ENCODE measurements around the gene INSM1.

Gene INSM1

DNA sequence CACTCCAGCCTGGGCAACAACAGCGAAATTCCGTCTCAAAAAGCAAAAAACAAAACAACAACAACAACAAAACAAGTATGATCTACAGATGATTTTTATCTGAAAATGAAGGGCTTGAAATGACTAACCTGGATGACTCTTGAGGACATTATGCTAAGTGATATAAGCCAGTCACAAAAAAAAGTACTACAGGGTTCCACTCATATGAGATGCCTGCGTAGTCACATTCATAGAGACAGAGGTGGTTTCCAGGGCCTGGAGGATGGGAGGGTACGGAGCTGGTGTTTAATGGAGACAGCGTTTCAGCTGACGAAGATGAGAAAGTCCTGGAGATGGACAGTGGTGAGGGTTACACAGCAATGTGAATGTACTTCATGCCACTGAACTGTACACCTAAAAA, 8.3 kb upstream of the INSM1 start:
- no peaks in the 10 kb centered on the region for H3K36me3 ChIP-seq (ENCODE audit: control insufficient read depth in 4 of 4, insufficient read depth in 4 of 4, low read length in 3 of 4)
- H3K4me1 ChIP-seq (ENCODE audit: control extremely low read depth in 1 of 4, control insufficient read depth in 4 of 4, insufficient read depth in 4 of 4, low read length in 3 of 4): peaks cover 0 to 20% (median 8%) of the 10 kb centered on the region in 4 experiments
- peaks cover 9 to 52% (median 32%) of the 10 kb centered on the region in 5 experiments for H3K27me3 ChIP-seq (replicated peaks in 2 of 5; ENCODE audit: control insufficient read depth in 4 of 5, insufficient read depth in 5 of 5, low read length in 4 of 5)
- WGBS (ENCODE audit: insufficient coverage): 97% methylated on average over 4 of the region's 6 CpGs
- no peak overlapping the region for H3K27ac ChIP-seq (ENCODE audit: insufficient read depth in 1 of 2, low read depth in 1 of 2, low read length in 2 of 2, poor library complexity in 1 of 2, severe bottlenecking in 2 of 2)
- H3K9me3 ChIP-seq (ENCODE audit: control extremely low read depth in 1 of 5, control insufficient read depth in 4 of 5, insufficient read depth in 2 of 5, low read depth in 1 of 5, low read length in 4 of 5): peaks cover 0 to 3% (median 0%) of the 10 kb centered on the region in 5 experiments
- DNase-seq: no peak
- no peak overlapping the region for H3K4me3 ChIP-seq (ENCODE audit: control insufficient read depth in 1 of 7, extremely low read depth in 1 of 7, insufficient read depth in 4 of 7, low read depth in 2 of 7, low read length in 6 of 7)
- CTCF ChIA-PET: interaction anchor here (1.0 to 1.1 kb wide), 3 partner anchors 12 to 235 kb away, joined by 3 to 4 read pairs (median 3); no protein-coding TSS in a partner anchor
- POLR2A ChIA-PET: no interaction called here

DNA sequence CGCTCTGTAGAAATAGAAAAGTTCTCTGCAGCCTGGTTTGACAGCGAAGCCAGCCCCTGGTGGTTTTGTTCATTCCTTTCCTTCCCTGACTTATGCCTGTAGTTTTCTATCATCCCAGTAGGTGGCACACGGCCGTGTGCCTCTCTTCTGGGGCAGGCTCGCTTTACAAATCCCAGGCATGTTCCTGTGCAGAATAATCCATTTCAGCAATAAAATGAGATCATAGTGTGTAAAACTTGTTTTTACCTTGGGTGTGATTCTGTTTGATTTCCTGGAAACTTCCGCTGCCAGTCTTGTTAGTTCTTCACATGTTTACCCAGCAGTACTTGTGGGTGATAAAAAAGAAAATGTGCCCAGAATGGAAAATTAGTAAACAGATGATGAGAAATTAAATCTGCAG, 7.4 kb upstream of the INSM1 start:
- H3K27ac ChIP-seq (ENCODE audit: insufficient read depth in 1 of 2, low read depth in 1 of 2, low read length in 2 of 2, poor library complexity in 1 of 2, severe bottlenecking in 2 of 2): no peak overlapping the region
- no peak overlapping the region for H3K4me3 ChIP-seq (ENCODE audit: control insufficient read depth in 1 of 7, extremely low read depth in 1 of 7, insufficient read depth in 4 of 7, low read depth in 2 of 7, low read length in 6 of 7)
- DNase-seq: peak; percentile 60 to 81 (median 76)
- ChIA-PET POLR2A (no interaction called here), CTCF (interaction anchor here (1.1 kb wide), 3 partner anchors 11 to 96 kb away, joined by 3 to 4 read pairs (median 3); no protein-coding TSS in a partner anchor)
- peaks cover 0 to 22% (median 12%) of the 10 kb centered on the region in 4 experiments for H3K4me1 ChIP-seq (ENCODE audit: control extremely low read depth in 1 of 4, control insufficient read depth in 4 of 4, insufficient read depth in 4 of 4, low read length in 3 of 4)
- peaks cover 0 to 3% (median 0%) of the 10 kb centered on the region in 5 experiments for H3K9me3 ChIP-seq (ENCODE audit: control extremely low read depth in 1 of 5, control insufficient read depth in 4 of 5, insufficient read depth in 2 of 5, low read depth in 1 of 5, low read length in 4 of 5)
- peaks cover 9 to 60% (median 41%) of the 10 kb centered on the region in 5 experiments for H3K27me3 ChIP-seq (replicated peaks in 2 of 5; ENCODE audit: control insufficient read depth in 4 of 5, insufficient read depth in 5 of 5, low read length in 4 of 5)
- 0% methylated on average over 3 of the region's 6 CpGs for WGBS (ENCODE audit: insufficient coverage)
- no peaks in the 10 kb centered on the region for H3K36me3 ChIP-seq (ENCODE audit: control insufficient read depth in 4 of 4, insufficient read depth in 4 of 4, low read length in 3 of 4)

DNA sequence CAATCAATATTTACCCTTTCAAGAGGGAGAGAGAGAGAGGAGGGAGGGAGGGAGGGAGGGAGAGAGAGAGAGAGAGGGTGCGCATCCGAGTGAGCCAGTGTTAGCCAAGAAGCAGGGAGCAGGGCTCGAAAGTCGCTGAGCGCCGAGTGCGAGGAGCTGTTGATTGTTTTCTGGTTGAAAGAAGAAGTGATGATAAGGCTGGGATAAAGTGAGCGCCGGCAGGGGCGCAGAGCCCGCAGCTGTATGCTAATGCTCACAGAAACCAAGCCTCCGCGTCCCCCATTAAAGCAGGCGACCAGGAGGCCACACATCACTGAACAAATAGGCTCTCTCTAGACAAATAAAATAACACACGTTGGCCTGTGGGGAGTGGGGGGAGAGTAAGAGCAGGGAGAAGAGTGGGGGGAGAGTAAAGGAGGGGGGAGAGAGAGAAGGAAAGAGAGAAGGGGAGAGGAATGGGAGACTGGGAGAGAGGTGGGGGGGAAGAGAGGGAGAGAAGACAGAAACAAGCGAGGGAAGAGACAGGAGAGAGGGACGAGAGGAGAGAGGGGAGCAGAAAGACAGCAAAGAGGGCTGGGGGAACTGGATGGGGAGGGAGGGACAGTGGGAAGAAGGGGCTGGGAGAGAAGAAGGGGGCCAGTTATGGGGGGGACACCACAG, 5.0 kb upstream of the INSM1 start:
- no peaks in the 10 kb centered on the region for H3K36me3 ChIP-seq (ENCODE audit: control insufficient read depth in 4 of 4, insufficient read depth in 4 of 4, low read length in 3 of 4)
- H3K4me3 ChIP-seq (ENCODE audit: control insufficient read depth in 1 of 7, extremely low read depth in 1 of 7, insufficient read depth in 4 of 7, low read depth in 2 of 7, low read length in 6 of 7): no peak overlapping the region
- no peaks in the 10 kb centered on the region for H3K9me3 ChIP-seq (ENCODE audit: control extremely low read depth in 1 of 5, control insufficient read depth in 4 of 5, insufficient read depth in 2 of 5, low read depth in 1 of 5, low read length in 4 of 5)
- peaks cover 0 to 34% (median 23%) of the 10 kb centered on the region in 4 experiments for H3K4me1 ChIP-seq (ENCODE audit: control extremely low read depth in 1 of 4, control insufficient read depth in 4 of 4, insufficient read depth in 4 of 4, low read length in 3 of 4)
- POLR2A ChIA-PET: interaction anchor here (1.0 kb wide), 1 partner anchor 9 kb away, joined by 5 read pairs; no protein-coding TSS in a partner anchor
- DNase-seq: peak; percentile 43 to 67 (median 65)
- 7% methylated on average over 9 of the region's 17 CpGs for WGBS (ENCODE audit: insufficient coverage)
- H3K27ac ChIP-seq (ENCODE audit: insufficient read depth in 1 of 2, low read depth in 1 of 2, low read length in 2 of 2, poor library complexity in 1 of 2, severe bottlenecking in 2 of 2): no peak overlapping the region
- H3K27me3 ChIP-seq (replicated peaks in 2 of 5; ENCODE audit: control insufficient read depth in 4 of 5, insufficient read depth in 5 of 5, low read length in 4 of 5): peaks cover 14 to 83% (median 45%) of the 10 kb centered on the region in 5 experiments
- CTCF ChIA-PET: no interaction called here

DNA sequence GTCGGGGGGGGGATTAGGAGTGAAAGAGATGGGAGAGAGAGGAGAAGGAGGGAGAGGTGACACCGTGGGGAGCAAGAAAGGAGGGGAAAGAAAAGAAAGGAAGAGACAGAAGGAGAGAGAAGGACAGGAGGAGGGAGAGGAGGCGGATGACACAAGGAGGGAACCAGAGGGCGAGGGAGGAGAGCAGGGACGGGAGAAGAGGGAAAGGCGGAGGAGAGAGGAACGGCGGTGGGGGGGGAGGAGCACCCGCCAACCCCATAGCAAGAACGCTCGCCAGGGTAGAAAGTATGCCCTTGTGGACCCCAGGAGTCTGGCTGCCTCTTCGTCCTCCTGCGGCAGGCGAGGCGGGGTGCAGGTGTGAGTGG, 4.5 kb upstream of the INSM1 start:
- no peak for DNase-seq
- Histone ChIP-seq H3K36me3 (ENCODE audit: control insufficient read depth in 4 of 4, insufficient read depth in 4 of 4, low read length in 3 of 4) (no peaks in the 10 kb centered on the region), H3K9me3 (ENCODE audit: control extremely low read depth in 1 of 5, control insufficient read depth in 4 of 5, insufficient read depth in 2 of 5, low read depth in 1 of 5, low read length in 4 of 5) (no peaks in the 10 kb centered on the region), H3K27ac (ENCODE audit: insufficient read depth in 1 of 2, low read depth in 1 of 2, low read length in 2 of 2, poor library complexity in 1 of 2, severe bottlenecking in 2 of 2) (no peak overlapping the region), H3K4me1 (ENCODE audit: control extremely low read depth in 1 of 4, control insufficient read depth in 4 of 4, insufficient read depth in 4 of 4, low read length in 3 of 4) (peaks cover 0 to 39% (median 26%) of the 10 kb centered on the region in 4 experiments), H3K4me3 (ENCODE audit: control insufficient read depth in 1 of 7, extremely low read depth in 1 of 7, insufficient read depth in 4 of 7, low read depth in 2 of 7, low read length in 6 of 7) (peak overlapping the region in 1 of 7 experiments; percentile 4), H3K27me3 (replicated peaks in 2 of 5; ENCODE audit: control insufficient read depth in 4 of 5, insufficient read depth in 5 of 5, low read length in 4 of 5) (peaks cover 14 to 86% (median 44%) of the 10 kb centered on the region in 5 experiments)
- ChIA-PET CTCF (no interaction called here), POLR2A (interaction anchor here (1.0 kb wide), 1 partner anchor 8 kb away, joined by 5 read pairs; no protein-coding TSS in a partner anchor)
- 13% methylated on average over 5 of the region's 15 CpGs for WGBS (ENCODE audit: insufficient coverage)

DNA sequence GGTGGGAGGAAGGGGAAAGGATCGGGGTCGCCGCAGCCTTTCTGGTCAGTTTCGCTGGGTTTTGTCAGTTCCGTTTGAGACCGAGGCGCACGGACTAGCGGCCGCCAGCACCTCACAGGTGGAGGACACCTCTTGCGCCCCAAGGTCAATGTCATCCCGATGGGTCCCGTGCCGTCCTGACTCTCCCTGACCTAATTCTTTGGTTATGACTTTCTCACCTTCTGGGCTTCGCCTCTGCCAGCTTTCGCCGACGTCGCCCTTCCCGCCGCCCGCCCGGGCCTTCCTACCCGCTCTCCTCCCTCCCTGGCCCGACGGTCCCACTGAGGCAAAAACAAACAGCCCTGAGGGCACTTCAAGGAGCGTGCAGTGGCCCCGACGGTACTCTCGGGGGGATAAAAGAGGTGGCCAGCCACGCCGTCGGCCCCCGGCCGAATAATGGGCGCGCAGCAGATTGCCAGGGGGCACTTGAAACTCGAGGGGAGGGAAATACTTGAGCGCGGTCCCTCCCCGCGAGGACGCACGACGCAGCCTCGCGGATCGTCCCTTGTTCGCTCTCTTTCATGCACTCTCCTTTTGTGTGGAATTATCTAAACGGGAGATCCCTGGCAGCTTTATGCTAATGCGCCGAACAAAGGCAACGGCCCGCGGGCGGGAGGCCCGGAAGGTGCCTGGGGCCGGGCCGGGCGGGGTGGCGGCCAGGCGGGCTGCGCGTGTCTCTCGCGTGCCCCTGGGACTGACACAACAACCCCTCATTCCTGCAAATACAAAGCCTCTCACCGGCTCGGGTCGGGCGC, 3.9 kb upstream of the INSM1 start:
- H3K4me1 ChIP-seq (ENCODE audit: control extremely low read depth in 1 of 4, control insufficient read depth in 4 of 4, insufficient read depth in 4 of 4, low read length in 3 of 4): peaks cover 0 to 43% (median 30%) of the 10 kb centered on the region in 4 experiments
- H3K27ac ChIP-seq (ENCODE audit: insufficient read depth in 1 of 2, low read depth in 1 of 2, low read length in 2 of 2, poor library complexity in 1 of 2, severe bottlenecking in 2 of 2): no peak overlapping the region
- peak overlapping the region in 2 of 7 experiments; percentile 7 to 40 for H3K4me3 ChIP-seq (ENCODE audit: control insufficient read depth in 1 of 7, extremely low read depth in 1 of 7, insufficient read depth in 4 of 7, low read depth in 2 of 7, low read length in 6 of 7)
- DNase-seq: peak in 1 of 3 donors; percentile 24
- H3K36me3 ChIP-seq (ENCODE audit: control insufficient read depth in 4 of 4, insufficient read depth in 4 of 4, low read length in 3 of 4): no peaks in the 10 kb centered on the region
- WGBS (ENCODE audit: insufficient coverage): 6% methylated on average over 49 of the region's 70 CpGs
- H3K9me3 ChIP-seq (ENCODE audit: control extremely low read depth in 1 of 5, control insufficient read depth in 4 of 5, insufficient read depth in 2 of 5, low read depth in 1 of 5, low read length in 4 of 5): no peaks in the 10 kb centered on the region
- ChIA-PET CTCF (no interaction called here), POLR2A (no interaction called here)
- peaks cover 14 to 90% (median 43%) of the 10 kb centered on the region in 5 experiments for H3K27me3 ChIP-seq (replicated peaks in 2 of 5; ENCODE audit: control insufficient read depth in 4 of 5, insufficient read depth in 5 of 5, low read length in 4 of 5)

DNA sequence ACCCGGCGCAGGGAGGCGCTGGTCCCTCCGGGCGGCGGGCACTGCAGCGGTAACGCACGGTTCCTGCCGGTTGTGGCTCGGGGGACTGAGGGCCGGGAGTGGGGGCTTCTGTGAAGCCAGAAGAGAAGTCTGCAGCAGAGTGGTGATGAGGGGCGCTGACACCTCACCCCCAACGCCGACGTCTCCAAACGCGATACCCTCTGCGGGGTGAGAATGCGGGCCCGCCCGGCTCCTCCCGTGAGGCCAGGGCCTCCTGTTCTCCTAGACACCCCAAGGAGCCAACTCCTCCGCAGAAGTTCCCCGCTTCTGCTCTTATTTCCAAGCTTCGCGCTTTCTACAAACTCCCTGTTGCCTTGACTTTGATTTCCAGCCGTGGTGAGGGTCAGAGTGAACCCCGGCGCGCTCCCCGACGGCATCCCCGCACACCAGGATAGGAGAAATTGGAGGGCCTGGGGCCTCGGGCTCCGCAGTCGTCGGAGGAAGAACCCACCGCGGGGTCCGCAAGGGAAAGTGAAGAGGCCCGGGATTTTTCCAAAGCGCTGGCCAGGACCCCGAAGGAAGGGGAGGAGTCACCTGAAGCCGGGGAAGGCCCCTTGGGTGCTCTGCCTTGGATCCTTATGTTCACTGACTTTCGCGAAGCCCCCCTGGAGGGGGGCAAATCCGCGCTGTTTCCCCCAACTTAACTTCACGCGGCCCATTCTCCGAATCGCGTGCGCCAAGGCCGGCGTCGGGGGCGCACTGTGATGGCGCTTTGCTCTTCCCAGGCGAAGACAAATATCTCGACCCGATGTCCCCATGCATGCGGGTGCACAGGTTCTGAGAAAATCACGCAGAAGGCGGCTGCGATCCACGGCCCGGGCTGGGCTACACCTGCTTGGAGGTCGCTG, 3.1 kb upstream of the INSM1 start:
- H3K4me1 ChIP-seq (ENCODE audit: control extremely low read depth in 1 of 4, control insufficient read depth in 4 of 4, insufficient read depth in 4 of 4, low read length in 3 of 4): peaks cover 0 to 52% (median 38%) of the 10 kb centered on the region in 4 experiments
- ChIA-PET CTCF (interaction anchor here (0.6 kb wide), 1 partner anchor 478 kb away, joined by 3 read pairs; no protein-coding TSS in a partner anchor), POLR2A (no interaction called here)
- H3K27me3 ChIP-seq (replicated peaks in 2 of 5; ENCODE audit: control insufficient read depth in 4 of 5, insufficient read depth in 5 of 5, low read length in 4 of 5): peaks cover 14 to 94% (median 44%) of the 10 kb centered on the region in 5 experiments
- no peak overlapping the region for H3K27ac ChIP-seq (ENCODE audit: insufficient read depth in 1 of 2, low read depth in 1 of 2, low read length in 2 of 2, poor library complexity in 1 of 2, severe bottlenecking in 2 of 2)
- H3K9me3 ChIP-seq (ENCODE audit: control extremely low read depth in 1 of 5, control insufficient read depth in 4 of 5, insufficient read depth in 2 of 5, low read depth in 1 of 5, low read length in 4 of 5): no peaks in the 10 kb centered on the region
- DNase-seq: no peak
- peak overlapping the region in 2 of 7 experiments; percentile 7 to 40 for H3K4me3 ChIP-seq (ENCODE audit: control insufficient read depth in 1 of 7, extremely low read depth in 1 of 7, insufficient read depth in 4 of 7, low read depth in 2 of 7, low read length in 6 of 7)
- 6% methylated on average over 53 of the region's 70 CpGs for WGBS (ENCODE audit: insufficient coverage)
- no peaks in the 10 kb centered on the region for H3K36me3 ChIP-seq (ENCODE audit: control insufficient read depth in 4 of 4, insufficient read depth in 4 of 4, low read length in 3 of 4)

Data from common myeloid progenitor, CD34-positive (primary cell).